ENCODE results near the gene ANO2.

DNA sequence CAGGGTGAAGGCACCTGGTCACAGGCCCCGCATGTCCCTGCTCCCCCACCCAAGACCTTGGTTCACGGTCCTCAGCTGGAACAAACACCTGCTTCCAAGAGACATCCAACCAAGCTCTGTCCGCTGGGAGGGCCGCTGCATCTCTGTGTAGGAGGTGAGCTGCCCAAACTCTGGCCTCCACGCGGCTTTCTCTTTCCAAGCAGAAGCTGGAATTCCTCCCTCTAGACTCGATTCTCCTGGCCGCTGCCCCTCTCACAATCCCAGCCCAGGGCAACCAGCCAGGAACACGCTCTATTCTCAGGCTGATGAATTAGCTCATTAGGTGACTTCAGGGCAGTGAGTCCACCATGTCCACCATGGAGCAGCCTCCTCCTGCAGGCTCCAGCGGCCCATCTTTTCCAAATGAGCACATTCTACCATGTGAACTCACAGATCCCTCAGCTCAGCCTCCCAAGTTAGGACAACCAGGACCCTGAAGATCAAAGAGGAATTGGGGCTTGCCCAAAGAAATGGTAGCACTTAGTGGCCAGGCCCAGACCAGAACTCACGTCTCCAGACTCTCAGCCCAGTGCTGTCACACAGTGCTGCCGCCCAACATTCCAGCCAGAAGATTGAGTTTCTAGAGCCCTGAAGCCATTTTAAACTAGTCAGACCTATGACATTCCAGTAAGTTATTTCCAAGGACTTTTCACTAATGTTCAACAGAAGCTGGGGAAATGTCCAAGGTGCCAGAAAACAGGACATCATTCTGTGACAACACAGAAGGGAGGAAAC lies 146.6 kb downstream of the ANO2 start:
- TF ChIP-seq CTCF (IDR thresholded peaks at IDR 0.05) = no peak
- TF ChIP-seq EP300 (IDR thresholded peaks at IDR 0.05) = no peak
- TF ChIP-seq POLR2AphosphoS5 (IDR thresholded peaks at IDR 0.05) = no peak
